ENCODE measurements around the gene CBLB. TPM values are rescaled to one million over a fixed set of nuclear protein-coding genes. Genes with fewer than 3 reads are reported as not detected.

The CBLB gene
- polyA plus RNA-seq, 1 experiment, result 19.3 TPM

DNA sequence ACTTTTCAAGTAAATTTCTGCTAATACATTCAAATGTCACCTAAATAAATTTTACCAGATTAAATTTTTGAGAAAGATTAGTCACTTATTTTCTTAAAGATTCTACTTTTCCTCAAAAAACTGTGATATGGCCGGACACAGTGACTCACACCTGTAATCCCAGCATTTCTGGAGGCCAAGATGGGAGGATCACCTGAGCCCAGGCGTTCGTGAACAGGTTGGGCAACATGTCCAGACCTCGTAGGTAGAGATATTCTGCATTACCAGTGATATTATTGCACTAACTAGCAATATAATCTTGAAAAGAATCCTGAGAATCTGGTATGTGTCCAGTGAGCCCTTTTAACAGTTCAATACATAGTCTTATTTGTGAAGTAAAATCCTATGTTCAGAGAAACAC is 61.7 kb downstream of the CBLB start:
- Histone ChIP-seq H3K36me3 (ENCODE audit: control insufficient read depth, insufficient read depth, low read length) (no peaks in the 10 kb centered on the region), H3K4me3 (ENCODE audit: low read depth, low read length) (no peak overlapping the region), H3K27me3 (ENCODE audit: control insufficient read depth, insufficient read depth, low read length) (no peaks in the 10 kb centered on the region)
- DNase-seq (ENCODE audit: low read depth), result no peak
- CTCF ChIA-PET, result no interaction called here
- TF ChIP-seq, protein P1, sequence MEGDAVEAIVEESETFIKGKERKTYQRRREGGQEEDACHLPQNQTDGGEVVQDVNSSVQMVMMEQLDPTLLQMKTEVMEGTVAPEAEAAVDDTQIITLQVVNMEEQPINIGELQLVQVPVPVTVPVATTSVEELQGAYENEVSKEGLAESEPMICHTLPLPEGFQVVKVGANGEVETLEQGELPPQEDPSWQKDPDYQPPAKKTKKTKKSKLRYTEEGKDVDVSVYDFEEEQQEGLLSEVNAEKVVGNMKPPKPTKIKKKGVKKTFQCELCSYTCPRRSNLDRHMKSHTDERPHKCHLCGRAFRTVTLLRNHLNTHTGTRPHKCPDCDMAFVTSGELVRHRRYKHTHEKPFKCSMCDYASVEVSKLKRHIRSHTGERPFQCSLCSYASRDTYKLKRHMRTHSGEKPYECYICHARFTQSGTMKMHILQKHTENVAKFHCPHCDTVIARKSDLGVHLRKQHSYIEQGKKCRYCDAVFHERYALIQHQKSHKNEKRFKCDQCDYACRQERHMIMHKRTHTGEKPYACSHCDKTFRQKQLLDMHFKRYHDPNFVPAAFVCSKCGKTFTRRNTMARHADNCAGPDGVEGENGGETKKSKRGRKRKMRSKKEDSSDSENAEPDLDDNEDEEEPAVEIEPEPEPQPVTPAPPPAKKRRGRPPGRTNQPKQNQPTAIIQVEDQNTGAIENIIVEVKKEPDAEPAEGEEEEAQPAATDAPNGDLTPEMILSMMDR (IDR thresholded peaks at IDR 0.05; ENCODE audit: insufficient read depth, low read depth, low read length), result no peak
- POLR2A ChIA-PET, result no interaction called here

DNA sequence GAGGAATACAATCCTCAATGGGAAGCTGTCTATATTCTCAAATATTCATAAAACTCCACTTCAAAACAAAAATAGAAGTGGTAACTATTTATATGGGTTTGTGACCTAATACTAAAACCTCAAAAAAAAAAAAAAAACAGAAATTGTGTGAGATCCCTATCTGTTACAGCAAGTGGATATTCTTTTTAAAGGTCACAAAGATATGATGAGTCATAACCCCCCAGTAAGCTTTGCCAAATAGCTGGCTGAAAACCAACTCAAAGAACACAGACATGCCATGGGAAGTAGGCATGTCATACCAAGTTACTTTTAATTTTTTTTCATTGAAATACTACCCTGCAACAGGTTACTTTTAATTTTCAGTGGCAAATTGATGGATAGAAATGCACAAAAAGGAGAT is 62.5 kb downstream of the CBLB start:
- TF ChIP-seq, protein P1 (IDR thresholded peaks at IDR 0.05; ENCODE audit: insufficient read depth, low read depth, low read length), result no peak
- no peaks in the 10 kb centered on the region for H3K27me3 ChIP-seq (ENCODE audit: control insufficient read depth, insufficient read depth, low read length)
- H3K36me3 ChIP-seq (ENCODE audit: control insufficient read depth, insufficient read depth, low read length), result no peaks in the 10 kb centered on the region
- ChIA-PET POLR2A (no interaction called here), CTCF (no interaction called here)
- no peak overlapping the region for H3K4me3 ChIP-seq (ENCODE audit: low read depth, low read length)
- DNase-seq (ENCODE audit: low read depth), result no peak

DNA sequence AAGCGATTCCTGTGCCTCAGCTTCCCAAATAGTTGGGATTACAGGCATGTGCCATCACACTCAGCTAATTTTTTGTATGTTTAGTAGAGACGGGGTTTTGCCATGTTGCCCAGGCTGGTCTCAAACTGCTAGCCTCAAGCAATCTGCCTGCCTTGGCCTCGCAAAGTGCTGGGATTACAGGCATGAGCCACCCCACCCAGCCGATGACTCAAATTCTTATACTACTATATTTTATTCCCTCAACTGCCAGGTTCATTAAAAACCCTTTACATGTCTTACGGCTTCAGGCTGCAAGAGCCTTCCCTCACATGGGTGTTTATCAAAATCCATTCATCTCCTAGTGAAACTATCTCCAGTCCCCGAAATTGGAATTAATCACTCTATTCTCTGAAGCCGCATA is 63.4 kb downstream of the CBLB start:
- CTCF ChIA-PET, result no interaction called here
- no peak overlapping the region for H3K4me3 ChIP-seq (ENCODE audit: low read depth, low read length)
- POLR2A ChIA-PET, result no interaction called here
- H3K27me3 ChIP-seq (ENCODE audit: control insufficient read depth, insufficient read depth, low read length), result no peaks in the 10 kb centered on the region
- TF ChIP-seq, protein P1 (IDR thresholded peaks at IDR 0.05; ENCODE audit: insufficient read depth, low read depth, low read length), result no peak
- no peak for DNase-seq (ENCODE audit: low read depth)
- no peaks in the 10 kb centered on the region for H3K36me3 ChIP-seq (ENCODE audit: control insufficient read depth, insufficient read depth, low read length)

DNA sequence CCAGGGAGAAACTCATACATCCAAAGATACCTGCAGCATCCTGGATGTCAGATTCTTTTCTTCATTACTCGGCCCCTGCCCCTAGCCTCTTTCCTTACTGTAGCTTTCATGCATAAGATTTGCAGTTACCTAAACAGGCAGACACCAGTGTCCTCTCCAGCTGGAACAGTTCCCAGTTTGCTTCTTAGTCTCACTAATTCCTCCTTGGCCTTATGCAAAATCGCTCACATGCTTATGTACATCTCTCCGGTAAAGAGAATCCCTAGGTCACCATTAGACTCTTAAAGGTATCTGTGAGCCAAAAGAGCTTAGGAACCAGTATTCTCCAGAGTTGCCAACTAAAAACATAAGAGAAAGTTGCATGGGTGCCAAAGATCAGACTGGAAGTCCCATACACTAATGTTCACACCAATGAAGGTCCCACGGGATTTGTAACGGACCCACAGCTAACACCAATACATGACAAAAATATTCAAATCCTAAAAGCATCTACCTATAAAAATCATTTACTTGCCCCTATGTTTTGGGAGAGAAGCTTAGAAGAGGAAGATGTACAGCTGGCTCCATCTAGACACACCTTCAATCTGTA is 66.6 kb downstream of the CBLB start:
- Histone ChIP-seq H3K4me3 (ENCODE audit: low read depth, low read length) (no peak overlapping the region), H3K27me3 (ENCODE audit: control insufficient read depth, insufficient read depth, low read length) (no peaks in the 10 kb centered on the region), H3K36me3 (ENCODE audit: control insufficient read depth, insufficient read depth, low read length) (no peaks in the 10 kb centered on the region)
- TF ChIP-seq, protein P1 (IDR thresholded peaks at IDR 0.05; ENCODE audit: insufficient read depth, low read depth, low read length), result no peak
- no peak for DNase-seq (ENCODE audit: low read depth)
- ChIA-PET POLR2A (no interaction called here), CTCF (no interaction called here)

DNA sequence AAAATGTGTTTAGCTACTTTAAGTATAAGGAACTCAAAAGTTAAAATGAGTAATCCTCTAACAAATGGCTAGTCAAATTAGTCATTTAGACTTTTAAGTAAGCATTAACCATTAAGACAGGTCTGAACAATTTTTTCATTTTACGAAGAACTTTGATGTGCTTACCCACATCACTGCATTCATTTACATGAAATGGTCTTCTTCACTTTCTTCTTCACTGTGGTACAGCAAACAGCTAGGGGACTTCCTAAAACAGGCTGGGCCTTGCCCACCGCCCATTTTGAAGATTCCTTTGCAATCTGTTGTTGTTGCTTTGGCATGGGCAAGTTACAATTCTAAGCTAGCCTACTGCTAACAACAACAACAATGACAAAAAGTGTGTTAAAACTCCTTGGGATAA is 67.4 kb downstream of the CBLB start:
- Histone ChIP-seq H3K36me3 (ENCODE audit: control insufficient read depth, insufficient read depth, low read length) (no peaks in the 10 kb centered on the region), H3K27me3 (ENCODE audit: control insufficient read depth, insufficient read depth, low read length) (no peaks in the 10 kb centered on the region), H3K4me3 (ENCODE audit: low read depth, low read length) (no peak overlapping the region)
- CTCF ChIA-PET, result no interaction called here
- POLR2A ChIA-PET, result no interaction called here
- DNase-seq (ENCODE audit: low read depth), result no peak
- TF ChIP-seq, protein P1 (IDR thresholded peaks at IDR 0.05; ENCODE audit: insufficient read depth, low read depth, low read length), result no peak
